HL-60 (cell line): ENCODE data around the gene RIPPLY2.

ENCODE experiments used
- DNase-seq, 2 experiments: peaks; one replicate each; pipeline ENCODE4 v3.0.0-alpha.2; 2010 to 2020; ENCODE audit warnings: low read depth in 1 of 2, low spot score in 1 of 2
- H3K27ac ChIP-seq: fragments of 250-450 bp; sonication (Bioruptor Pico); replicated peaks from 2 replicates; pipeline ENCODE4 v1.5.1; 2020; ENCODE audit warnings: mild to moderate bottlenecking, moderate library complexity
- H3K27me3 ChIP-seq: fragments of 250-450 bp; sonication (Bioruptor Pico); 2 replicates; pipeline ENCODE4 v1.5.1; 2021; ENCODE audit warnings: mild to moderate bottlenecking, moderate library complexity; ENCODE audit not compliant: insufficient read depth, poor library complexity, severe bottlenecking
- H3K4me3 ChIP-seq: replicated peaks from 2 replicates; pipeline ENCODE4 v1.5.1; 2011; ENCODE audit warnings: mild to moderate bottlenecking, control low read depth, low read length; ENCODE audit not compliant: insufficient read depth
- GABPA ChIP-seq: IDR thresholded peaks from 2 replicates; pipeline ENCODE4 v1.6.1; 2012; ENCODE audit warnings: low read depth
- POLR2AphosphoS5 ChIP-seq: IDR thresholded peaks from 2 replicates; pipeline ENCODE4 v1.6.1; 2012; ENCODE audit warnings: low read depth
- SPI1 ChIP-seq: IDR thresholded peaks from 2 replicates; pipeline ENCODE4 v1.6.1; 2012; ENCODE audit warnings: low read depth, mild to moderate bottlenecking, borderline replicate concordance
- TF ChIP-seq, protein P1 (sequence below): IDR thresholded peaks from 2 replicates; pipeline ENCODE4 v1.6.1; 2012; ENCODE audit warnings: low read depth; ENCODE audit not compliant: insufficient replicate concordance
- TF ChIP-seq, protein P2 (sequence below): IDR thresholded peaks from one replicate; pipeline ENCODE4 v1.5.1; 2011; ENCODE audit warnings: low read length, control low read depth, inconsistent platforms; ENCODE audit not compliant: insufficient read depth

The RIPPLY2 gene

DNA sequence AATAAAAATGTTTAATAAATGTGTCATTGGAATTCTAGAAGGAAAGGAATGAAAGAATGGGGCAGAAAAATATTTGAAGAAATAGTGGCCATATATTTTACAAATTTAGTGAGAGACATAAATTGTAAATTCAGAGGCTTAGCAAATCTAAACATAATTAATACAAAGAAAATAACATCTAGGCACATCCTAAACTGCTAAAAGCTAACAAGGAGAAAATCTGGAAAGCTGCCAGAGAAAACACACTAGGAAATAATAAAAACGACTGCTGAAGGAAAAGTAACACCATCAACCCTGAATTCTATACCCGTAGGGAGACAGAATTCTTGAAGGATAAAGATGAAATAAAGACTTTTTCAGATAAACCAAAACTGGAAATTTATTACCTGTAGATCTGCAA, 30.1 kb downstream of the RIPPLY2 start:
- TF ChIP-seq SPI1 (no peak), POLR2AphosphoS5 (no peak), GABPA (no peak)
- TF ChIP-seq, protein P1, sequence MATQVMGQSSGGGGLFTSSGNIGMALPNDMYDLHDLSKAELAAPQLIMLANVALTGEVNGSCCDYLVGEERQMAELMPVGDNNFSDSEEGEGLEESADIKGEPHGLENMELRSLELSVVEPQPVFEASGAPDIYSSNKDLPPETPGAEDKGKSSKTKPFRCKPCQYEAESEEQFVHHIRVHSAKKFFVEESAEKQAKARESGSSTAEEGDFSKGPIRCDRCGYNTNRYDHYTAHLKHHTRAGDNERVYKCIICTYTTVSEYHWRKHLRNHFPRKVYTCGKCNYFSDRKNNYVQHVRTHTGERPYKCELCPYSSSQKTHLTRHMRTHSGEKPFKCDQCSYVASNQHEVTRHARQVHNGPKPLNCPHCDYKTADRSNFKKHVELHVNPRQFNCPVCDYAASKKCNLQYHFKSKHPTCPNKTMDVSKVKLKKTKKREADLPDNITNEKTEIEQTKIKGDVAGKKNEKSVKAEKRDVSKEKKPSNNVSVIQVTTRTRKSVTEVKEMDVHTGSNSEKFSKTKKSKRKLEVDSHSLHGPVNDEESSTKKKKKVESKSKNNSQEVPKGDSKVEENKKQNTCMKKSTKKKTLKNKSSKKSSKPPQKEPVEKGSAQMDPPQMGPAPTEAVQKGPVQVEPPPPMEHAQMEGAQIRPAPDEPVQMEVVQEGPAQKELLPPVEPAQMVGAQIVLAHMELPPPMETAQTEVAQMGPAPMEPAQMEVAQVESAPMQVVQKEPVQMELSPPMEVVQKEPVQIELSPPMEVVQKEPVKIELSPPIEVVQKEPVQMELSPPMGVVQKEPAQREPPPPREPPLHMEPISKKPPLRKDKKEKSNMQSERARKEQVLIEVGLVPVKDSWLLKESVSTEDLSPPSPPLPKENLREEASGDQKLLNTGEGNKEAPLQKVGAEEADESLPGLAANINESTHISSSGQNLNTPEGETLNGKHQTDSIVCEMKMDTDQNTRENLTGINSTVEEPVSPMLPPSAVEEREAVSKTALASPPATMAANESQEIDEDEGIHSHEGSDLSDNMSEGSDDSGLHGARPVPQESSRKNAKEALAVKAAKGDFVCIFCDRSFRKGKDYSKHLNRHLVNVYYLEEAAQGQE, result no peak
- TF ChIP-seq, protein P2, sequence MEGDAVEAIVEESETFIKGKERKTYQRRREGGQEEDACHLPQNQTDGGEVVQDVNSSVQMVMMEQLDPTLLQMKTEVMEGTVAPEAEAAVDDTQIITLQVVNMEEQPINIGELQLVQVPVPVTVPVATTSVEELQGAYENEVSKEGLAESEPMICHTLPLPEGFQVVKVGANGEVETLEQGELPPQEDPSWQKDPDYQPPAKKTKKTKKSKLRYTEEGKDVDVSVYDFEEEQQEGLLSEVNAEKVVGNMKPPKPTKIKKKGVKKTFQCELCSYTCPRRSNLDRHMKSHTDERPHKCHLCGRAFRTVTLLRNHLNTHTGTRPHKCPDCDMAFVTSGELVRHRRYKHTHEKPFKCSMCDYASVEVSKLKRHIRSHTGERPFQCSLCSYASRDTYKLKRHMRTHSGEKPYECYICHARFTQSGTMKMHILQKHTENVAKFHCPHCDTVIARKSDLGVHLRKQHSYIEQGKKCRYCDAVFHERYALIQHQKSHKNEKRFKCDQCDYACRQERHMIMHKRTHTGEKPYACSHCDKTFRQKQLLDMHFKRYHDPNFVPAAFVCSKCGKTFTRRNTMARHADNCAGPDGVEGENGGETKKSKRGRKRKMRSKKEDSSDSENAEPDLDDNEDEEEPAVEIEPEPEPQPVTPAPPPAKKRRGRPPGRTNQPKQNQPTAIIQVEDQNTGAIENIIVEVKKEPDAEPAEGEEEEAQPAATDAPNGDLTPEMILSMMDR, result no peak
- Histone ChIP-seq H3K27ac (no peak overlapping the region), H3K27me3 (no peaks in the 10 kb centered on the region), H3K4me3 (no peak overlapping the region)
- DNase-seq, result no peak

GRCh38 chr6:83884523-83884922, 31.4 kb downstream of the RIPPLY2 start:
- TF ChIP-seq, protein P1, result no peak
- TF ChIP-seq GABPA (no peak), SPI1 (no peak), POLR2AphosphoS5 (no peak)
- TF ChIP-seq, protein P2, result peak; percentile 59
- no peak overlapping the region for H3K4me3 ChIP-seq
- H3K27ac ChIP-seq, result no peak overlapping the region
- DNase-seq, result peak in 1 of 2 experiments; percentile 41
- H3K27me3 ChIP-seq, result no peaks in the 10 kb centered on the region

DNA sequence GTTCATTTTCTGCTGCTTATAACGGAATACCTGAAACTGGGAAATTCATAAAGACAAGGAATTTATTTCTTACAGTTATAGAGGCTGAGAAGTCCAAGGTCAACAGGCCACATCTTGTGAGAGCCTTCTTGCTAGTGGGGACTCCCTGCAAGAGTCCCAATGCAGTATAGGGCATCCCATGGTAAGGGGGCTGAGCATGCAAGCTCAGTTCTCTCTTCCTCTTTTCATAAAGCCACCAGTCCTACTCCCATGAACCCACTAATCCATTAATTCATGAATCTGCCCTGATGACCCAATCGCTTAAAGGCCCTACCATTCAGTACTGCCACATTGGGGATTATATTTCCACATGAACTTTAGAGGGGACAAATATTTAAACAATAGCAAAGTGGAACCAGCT, 32.8 kb downstream of the RIPPLY2 start:
- Histone ChIP-seq H3K27ac (no peak overlapping the region), H3K4me3 (no peak overlapping the region), H3K27me3 (no peaks in the 10 kb centered on the region)
- DNase-seq, result no peak
- no peak for TF ChIP-seq POLR2AphosphoS5
- TF ChIP-seq GABPA, result no peak
- peak; percentile 35; the same call in 1 of the 2 replicates for TF ChIP-seq SPI1
- TF ChIP-seq, protein P2, result no peak

DNA sequence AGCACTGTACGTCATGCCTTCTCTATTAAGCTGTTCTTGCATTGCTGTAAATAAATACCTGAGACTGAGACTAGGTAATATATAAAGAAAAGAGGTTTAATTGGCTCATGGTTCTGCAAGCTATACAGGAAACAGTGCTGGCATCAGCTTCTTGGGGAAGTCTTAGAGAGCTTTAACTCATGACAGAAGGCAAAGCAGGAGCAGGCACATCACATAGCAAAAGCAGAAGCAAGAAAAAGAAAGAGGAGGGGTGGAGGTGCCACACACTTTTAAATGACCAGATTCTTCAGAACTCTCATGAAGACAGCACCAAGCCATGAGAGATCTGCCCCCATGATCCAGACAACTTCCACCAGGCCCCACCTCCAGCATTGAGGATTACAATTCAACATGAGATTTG, 36.5 kb downstream of the RIPPLY2 start:
- peak in 1 of 2 experiments; percentile 18 for DNase-seq
- no peaks in the 10 kb centered on the region for H3K27me3 ChIP-seq
- TF ChIP-seq, protein P2, result no peak
- TF ChIP-seq SPI1 (no peak), GABPA (no peak), POLR2AphosphoS5 (no peak)
- TF ChIP-seq, protein P1, result no peak
- no peak overlapping the region for H3K4me3 ChIP-seq
- no peak overlapping the region for H3K27ac ChIP-seq
